HG03196 (cell line): Measurements from ENCODE around the gene UPF2.

ENCODE experiments used
- ATAC-seq: cut with Tn5 transposase; IDR thresholded peaks from one replicate; pipeline ENCODE4 v1.9.1; 2021; ENCODE audit not compliant: unreplicated experiment

UPF2 gene

GRCh38 chr10:11885437-11886137 is 157.0 kb downstream of the UPF2 start:
- ATAC-seq: no peak

GRCh38 chr10:11884706-11885423 is 157.7 kb downstream of the UPF2 start:
- ATAC-seq: no peak

GRCh38 chr10:11882646-11883375 is 159.8 kb downstream of the UPF2 start:
- ATAC-seq: no peak

DNA sequence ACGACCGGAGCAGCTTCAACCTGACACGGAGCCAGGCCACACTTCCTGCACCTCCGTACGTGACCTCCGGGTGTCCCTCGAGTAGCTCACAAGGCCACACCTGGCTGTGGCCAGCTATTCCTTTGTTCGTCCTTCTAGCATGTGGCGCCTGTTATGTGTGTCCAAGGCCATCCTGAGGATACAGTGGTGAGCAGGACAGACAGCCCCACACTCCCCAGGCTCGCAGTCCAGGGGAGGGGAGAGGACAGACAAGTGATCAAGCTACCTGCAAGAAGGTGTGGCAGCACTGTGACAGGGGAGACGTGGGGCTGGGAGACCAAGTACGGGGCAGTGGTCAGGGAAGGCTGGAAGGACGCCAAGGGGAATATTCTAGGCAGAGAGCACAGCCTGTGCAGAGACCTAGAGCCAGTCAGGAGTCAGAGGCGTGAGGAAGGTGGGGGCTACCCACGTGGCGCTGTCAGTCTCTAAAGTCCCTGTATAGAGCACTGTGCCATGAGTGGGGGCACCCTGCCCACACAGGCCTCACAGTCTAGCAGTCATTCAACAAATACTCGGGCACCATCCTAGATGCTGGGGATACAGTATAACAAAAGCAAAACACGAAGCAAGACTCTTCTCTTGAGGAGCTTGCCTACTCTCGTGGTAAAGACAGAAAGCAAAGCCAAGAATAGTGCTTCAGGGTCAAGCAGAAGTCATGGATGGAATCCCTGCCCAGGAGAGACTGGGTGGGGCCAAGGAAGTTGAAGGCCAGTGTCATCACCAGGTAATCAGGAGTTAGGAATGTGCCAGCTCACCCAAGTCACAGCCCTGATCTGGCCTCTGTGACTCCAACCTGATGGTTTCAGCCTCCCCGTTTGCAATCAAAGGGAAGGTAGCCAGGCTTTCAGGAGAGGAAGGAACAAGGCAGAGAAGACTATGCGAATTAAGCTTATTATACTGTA is 160.9 kb downstream of the UPF2 start:
- no peak for ATAC-seq

GRCh38 chr10:11881030-11881476 is 161.6 kb downstream of the UPF2 start:
- ATAC-seq: no peak

- ATAC-seq: no peak
Observed at GRCh38 chr10:11880151-11881029, 162.2 kb downstream of the UPF2 start.

GRCh38 chr10:11879387-11880094 is 163.1 kb downstream of the UPF2 start:
- ATAC-seq: no peak

- no peak for ATAC-seq
Observed at GRCh38 chr10:11878776-11879175, 163.8 kb downstream of the UPF2 start.

- ATAC-seq: no peak
Observed at GRCh38 chr10:11877591-11877905, 165.1 kb downstream of the UPF2 start.

DNA sequence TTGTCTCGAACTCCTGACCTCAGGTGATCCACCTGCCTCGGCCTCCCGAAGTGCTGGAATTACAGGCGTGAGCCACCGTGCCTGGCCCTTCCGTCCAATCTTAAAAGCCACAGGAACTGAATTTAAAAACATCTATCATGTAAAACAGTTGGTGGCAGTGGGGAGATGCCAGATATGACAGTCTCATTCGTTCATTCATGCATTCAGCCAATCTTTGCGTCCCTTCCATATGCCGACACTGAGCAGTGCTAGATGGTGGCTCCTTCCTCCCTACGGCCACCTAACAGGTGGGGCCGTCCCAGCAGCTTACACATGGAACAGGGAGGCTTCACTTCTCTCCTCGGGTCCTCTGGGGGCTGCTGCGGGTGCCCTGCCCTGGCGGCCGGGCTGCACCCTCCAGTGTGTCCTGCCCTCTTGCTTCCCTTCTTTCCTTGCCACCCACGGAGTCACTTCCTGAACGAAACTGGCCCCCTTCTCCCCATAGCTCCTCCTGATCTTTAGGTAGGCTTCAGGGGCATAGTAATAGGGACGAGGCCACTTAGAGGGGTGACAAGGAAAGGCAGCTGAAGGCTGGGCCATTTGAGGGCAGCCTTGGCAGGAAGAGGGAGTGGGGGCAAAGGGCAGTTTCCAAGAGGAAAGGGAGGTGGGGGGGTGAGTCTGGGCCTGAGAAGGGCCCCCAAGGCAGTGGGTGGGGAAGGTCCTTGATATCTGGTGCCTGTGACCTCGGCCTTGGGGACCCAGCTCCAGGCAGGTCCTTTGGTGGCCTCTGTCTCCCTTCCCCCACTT is 165.6 kb downstream of the UPF2 start:
- ATAC-seq: no peak

DNA sequence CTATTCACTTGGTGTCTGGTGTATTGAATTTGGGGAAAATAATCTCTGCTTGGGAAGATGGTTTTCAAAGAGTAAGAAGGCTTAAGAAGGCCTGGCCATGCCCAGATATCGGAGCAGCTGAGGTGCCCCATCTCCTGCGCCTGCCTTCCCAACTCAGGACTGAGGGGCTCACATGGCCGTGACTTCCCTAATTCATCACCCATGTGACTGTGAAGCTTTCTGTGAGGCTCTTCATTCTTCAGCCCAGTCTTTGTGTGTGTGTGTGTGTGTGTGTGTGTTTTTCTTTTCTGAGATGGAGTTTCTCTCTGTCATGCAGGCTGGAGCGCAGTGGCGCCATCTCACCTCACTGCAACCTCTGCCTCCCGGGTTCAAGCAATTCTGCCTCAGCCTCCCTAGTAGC is 166.3 kb downstream of the UPF2 start:
- ATAC-seq: no peak

GRCh38 chr10:11875494-11876281 is 166.9 kb downstream of the UPF2 start:
- no peak for ATAC-seq

DNA sequence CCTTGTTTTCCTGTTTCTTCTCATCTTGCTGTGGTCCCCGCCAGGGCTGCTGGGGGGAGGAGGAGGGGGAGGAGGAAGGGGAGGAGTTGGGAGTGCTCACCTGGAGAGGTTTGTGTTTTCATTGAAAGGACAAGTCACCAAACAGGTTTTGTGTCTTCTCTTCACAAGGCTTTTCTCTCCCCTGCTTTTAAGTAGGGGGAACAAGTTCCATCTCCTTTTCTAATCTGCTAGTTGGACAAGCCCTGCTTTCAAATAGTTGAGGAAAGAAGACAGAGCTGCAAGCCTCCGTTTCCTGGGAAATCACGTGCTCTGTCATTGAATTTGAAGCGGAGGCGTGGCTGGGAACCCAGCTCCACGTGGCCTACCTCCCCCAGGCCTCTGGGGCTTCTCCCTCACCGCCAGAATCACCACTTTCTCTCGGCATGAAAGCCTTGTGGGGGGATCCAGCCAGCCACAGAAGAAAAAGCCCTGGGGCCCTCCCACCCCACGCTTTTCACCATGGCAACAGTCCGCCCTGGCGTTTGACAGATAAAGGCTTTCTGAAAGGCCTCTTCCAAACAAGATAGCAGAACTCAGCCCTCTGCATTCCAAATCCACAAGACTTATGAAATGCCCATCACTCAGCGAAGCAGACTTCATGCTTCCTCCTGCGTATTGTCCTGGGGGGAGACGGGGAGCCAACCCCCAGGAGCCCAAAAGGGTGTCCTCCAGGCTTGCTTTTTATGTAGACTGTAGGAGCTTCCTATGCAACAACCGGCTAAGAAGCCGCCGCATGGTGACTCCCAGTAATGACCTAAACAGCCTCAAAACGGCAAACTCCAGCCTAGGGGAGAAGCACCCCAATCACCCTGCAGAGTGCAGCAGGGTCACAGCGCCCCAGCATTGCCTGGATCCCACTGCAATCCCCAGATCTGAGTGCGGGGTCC is 167.8 kb downstream of the UPF2 start:
- ATAC-seq: no peak

- ATAC-seq: no peak
Observed at GRCh38 chr10:11871466-11871865, 171.1 kb downstream of the UPF2 start.

GRCh38 chr10:11870900-11871400 is 171.7 kb downstream of the UPF2 start:
- no peak for ATAC-seq

- ATAC-seq: no peak
Observed at GRCh38 chr10:11870461-11870780, 172.2 kb downstream of the UPF2 start.
